ENCODE measurements around the gene PRRT1. TPM values are rescaled to one million over a fixed set of nuclear protein-coding genes. Genes with fewer than 3 reads are reported as not detected.
"Not testable (repeated sequence)": the region's sequence is repeated elsewhere in the genome, so short reads cannot be mapped to it uniquely, and the experiment has no call there.

Gene PRRT1
- total RNA-seq, 1 donor from 2014 or later, result 1.2 TPM

- DNase-seq (ENCODE audit: low spot score), result peak; percentile 65
Measured at GRCh38 chr6:32188381-32189068, 36.8 kb upstream of the PRRT1 start.

GRCh38 chr6:32187725-32188380 is 36.1 kb upstream of the PRRT1 start:
- DNase-seq (ENCODE audit: low spot score), result not testable (repeated sequence)

GRCh38 chr6:32187009-32187709 is 35.4 kb upstream of the PRRT1 start:
- no peak for DNase-seq (ENCODE audit: low spot score)

- DNase-seq (ENCODE audit: low spot score), result not testable (repeated sequence)
Measured at GRCh38 chr6:32186151-32186840, 34.6 kb upstream of the PRRT1 start.

GRCh38 chr6:32185681-32186131 is 34.0 kb upstream of the PRRT1 start:
- DNase-seq (ENCODE audit: low spot score), result peak; percentile 93

GRCh38 chr6:32184084-32184640 is 32.4 kb upstream of the PRRT1 start, which contains the start of gene AGER:
Gene AGER (minus strand): TSS chr6:32184253. CDS start chr6:32184222, 31 bp downstream.
- no peak for DNase-seq (ENCODE audit: low spot score)

GRCh38 chr6:32183483-32184083 is 31.8 kb upstream of the PRRT1 start:
- DNase-seq (ENCODE audit: low spot score), result no peak

- no peak for DNase-seq (ENCODE audit: low spot score)
Measured at GRCh38 chr6:32183030-32183429, 31.3 kb upstream of the PRRT1 start.

- no peak for DNase-seq (ENCODE audit: low spot score)
Measured at GRCh38 chr6:32182555-32182981, 30.8 kb upstream of the PRRT1 start.

GRCh38 chr6:32181915-32182529 is 30.3 kb upstream of the PRRT1 start:
- DNase-seq (ENCODE audit: low spot score), result no peak

- DNase-seq (ENCODE audit: low spot score), result no peak
Measured at GRCh38 chr6:32181148-32181702, 29.5 kb upstream of the PRRT1 start.

GRCh38 chr6:32179766-32180405 is 28.1 kb upstream of the PRRT1 start:
- no peak for DNase-seq (ENCODE audit: low spot score)

GRCh38 chr6:32178547-32179440 is 27.1 kb upstream of the PRRT1 start:
- peak; percentile 33 for DNase-seq (ENCODE audit: low spot score)

GRCh38 chr6:32177788-32178546 is 26.2 kb upstream of the PRRT1 start, which contains the start of gene RNF5:
Gene RNF5 (plus strand): TSS chr6:32178405. CDS start chr6:32178512, 107 bp downstream.
- peak; percentile 100 for DNase-seq (ENCODE audit: low spot score)

- DNase-seq (ENCODE audit: low spot score), result no peak
Measured at GRCh38 chr6:32177183-32177787, 25.5 kb upstream of the PRRT1 start.

- DNase-seq (ENCODE audit: low spot score), result no peak
Measured at GRCh38 chr6:32176476-32177182, 24.9 kb upstream of the PRRT1 start.

All from umbilical cord (tissue), 2 donors.